ENCODE results near the gene DEFB112. TPM values are rescaled to one million over a fixed set of nuclear protein-coding genes. Genes with fewer than 3 reads are reported as not detected.

Gene DEFB112
- total and polyA plus RNA-seq, 10 of the 15 experiments (the other 5 are each of a cell fraction or from before 2014, with no cell fraction given) = not detected

DNA sequence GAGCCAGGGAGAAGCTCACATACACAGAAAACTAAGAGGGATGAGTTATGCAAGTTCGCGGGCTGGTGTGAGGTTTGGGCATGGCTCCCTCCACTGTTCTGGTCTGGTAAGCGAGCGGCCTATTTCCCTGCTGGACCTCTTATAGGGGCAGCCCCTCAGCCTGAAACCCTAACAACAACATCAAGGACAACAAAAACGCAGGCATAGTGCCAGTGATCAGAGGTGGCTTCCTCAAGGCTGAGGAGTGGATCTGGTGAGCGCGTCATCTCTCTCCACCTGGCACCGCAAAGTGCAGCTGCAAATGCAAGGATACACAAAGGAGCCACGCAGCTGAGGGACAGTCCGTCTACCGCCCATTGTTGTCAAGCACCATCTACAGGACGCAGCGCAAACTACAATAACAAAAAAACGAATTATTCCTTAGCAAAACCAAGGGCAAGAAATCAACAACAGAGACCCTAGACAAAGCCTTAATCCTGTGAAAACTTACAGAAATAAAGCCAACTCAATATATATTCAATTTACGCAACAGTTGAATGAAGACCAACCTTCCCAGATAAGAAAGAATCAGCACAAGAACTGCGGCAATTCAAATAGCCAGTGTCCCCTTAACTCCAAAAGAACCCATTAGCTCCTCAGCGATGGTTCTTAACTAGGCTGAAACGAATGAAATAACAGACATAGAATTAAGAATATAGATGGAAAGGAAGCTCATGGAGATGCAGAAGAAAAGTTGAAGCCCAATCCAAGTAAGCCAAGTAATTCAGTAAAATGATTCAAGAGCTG is 18.8 kb downstream of the DEFB112 start:
- Histone ChIP-seq H4K20me1 (ENCODE audit: control insufficient read depth, insufficient read depth) (no peaks in the 10 kb centered on the region), H3K79me2 (ENCODE audit: control insufficient read depth, insufficient read depth, low read length) (no peaks in the 10 kb centered on the region), H3K9ac (ENCODE audit: control insufficient read depth, insufficient read depth, low read length) (no peak overlapping the region), H3K27me3 (replicated peaks in 1 of 2; ENCODE audit: control insufficient read depth in 2 of 2, insufficient read depth in 2 of 2, low read length in 1 of 2) (no peaks in the 10 kb centered on the region), H3K4me3 (no peak overlapping the region), H2AFZ (ENCODE audit: control insufficient read depth, low read depth, low read length) (no peak overlapping the region), H3K4me1 (ENCODE audit: control insufficient read depth, insufficient read depth, low read length) (no peaks in the 10 kb centered on the region), H3K4me2 (ENCODE audit: control insufficient read depth, insufficient read depth) (no peak overlapping the region), H3K9me3 (replicated peaks; ENCODE audit: control insufficient read depth, insufficient read depth, low read length) (no peaks in the 10 kb centered on the region), H3K36me3 (ENCODE audit: control insufficient read depth in 2 of 2, insufficient read depth in 2 of 2, low read length in 1 of 2) (no peaks in the 10 kb centered on the region), H3K27ac (ENCODE audit: control insufficient read depth, insufficient read depth) (no peak overlapping the region)
- 42% methylated on average over 17 of the region's 18 CpGs for WGBS (ENCODE audit: insufficient coverage, insufficient replicate concordance, low lambda C conversion rate, missing lambda C conversion rate)
- ChIA-PET SMC1A (ENCODE audit: uncharacterized antibody, unreplicated experiment) (interaction anchor here (1.3 kb wide), 1 partner anchor 10 kb away, joined by 3 read pairs; no protein-coding TSS in a partner anchor), CTCF (interaction anchor here (0.6 to 2.8 kb wide), 6 partner anchors 10 to 409 kb away, joined by 3 to 14 read pairs (median 4); partner anchors contain the start of gene DEFB110), POLR2A (no interaction called here), RAD21 (ENCODE audit: unreplicated experiment) (no interaction called here)
- intact Hi-C loops (cut with micrococcal nuclease; ENCODE audit: unreplicated experiment) = no loop called here
- ATAC-seq (peak; percentile 75), DNase-seq (ENCODE audit: low read depth, low spot score) (no peak), FAIRE-seq (no peak)
- peak; percentile 59 for TF ChIP-seq RAD21 (IDR thresholded peaks at IDR 0.05; ENCODE audit: insufficient read depth, low read depth, low read length)
- TF ChIP-seq, protein P1, sequence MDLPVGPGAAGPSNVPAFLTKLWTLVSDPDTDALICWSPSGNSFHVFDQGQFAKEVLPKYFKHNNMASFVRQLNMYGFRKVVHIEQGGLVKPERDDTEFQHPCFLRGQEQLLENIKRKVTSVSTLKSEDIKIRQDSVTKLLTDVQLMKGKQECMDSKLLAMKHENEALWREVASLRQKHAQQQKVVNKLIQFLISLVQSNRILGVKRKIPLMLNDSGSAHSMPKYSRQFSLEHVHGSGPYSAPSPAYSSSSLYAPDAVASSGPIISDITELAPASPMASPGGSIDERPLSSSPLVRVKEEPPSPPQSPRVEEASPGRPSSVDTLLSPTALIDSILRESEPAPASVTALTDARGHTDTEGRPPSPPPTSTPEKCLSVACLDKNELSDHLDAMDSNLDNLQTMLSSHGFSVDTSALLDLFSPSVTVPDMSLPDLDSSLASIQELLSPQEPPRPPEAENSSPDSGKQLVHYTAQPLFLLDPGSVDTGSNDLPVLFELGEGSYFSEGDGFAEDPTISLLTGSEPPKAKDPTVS (IDR thresholded peaks at IDR 0.05; ENCODE audit: low read depth, low read length) = no peak
- TF ChIP-seq, protein P2, sequence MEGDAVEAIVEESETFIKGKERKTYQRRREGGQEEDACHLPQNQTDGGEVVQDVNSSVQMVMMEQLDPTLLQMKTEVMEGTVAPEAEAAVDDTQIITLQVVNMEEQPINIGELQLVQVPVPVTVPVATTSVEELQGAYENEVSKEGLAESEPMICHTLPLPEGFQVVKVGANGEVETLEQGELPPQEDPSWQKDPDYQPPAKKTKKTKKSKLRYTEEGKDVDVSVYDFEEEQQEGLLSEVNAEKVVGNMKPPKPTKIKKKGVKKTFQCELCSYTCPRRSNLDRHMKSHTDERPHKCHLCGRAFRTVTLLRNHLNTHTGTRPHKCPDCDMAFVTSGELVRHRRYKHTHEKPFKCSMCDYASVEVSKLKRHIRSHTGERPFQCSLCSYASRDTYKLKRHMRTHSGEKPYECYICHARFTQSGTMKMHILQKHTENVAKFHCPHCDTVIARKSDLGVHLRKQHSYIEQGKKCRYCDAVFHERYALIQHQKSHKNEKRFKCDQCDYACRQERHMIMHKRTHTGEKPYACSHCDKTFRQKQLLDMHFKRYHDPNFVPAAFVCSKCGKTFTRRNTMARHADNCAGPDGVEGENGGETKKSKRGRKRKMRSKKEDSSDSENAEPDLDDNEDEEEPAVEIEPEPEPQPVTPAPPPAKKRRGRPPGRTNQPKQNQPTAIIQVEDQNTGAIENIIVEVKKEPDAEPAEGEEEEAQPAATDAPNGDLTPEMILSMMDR (IDR thresholded peaks at IDR 0.05 in 2 of 3, conservative IDR thresholded peaks at IDR 0.05 in 1 of 3; ENCODE audit: control insufficient read depth in 2 of 3, extremely low read depth in 1 of 3, insufficient read depth in 1 of 3, low read depth in 3 of 3, low read length in 3 of 3) = peak; percentile 30 to 47 (median 35); a peak in 5 of 6 replicates
- no peak for TF ChIP-seq RELA (IDR thresholded peaks at IDR 0.05; ENCODE audit: borderline replicate concordance, partially characterized antibody)
- no TSS peak for BruUV-seq (replicated peaks)
- in situ Hi-C loops (cut with MboI) = no loop called here
